IPS-15b (cell line): ENCODE results near the gene TSR2.
"Not testable (repeated sequence)": the region's sequence is repeated elsewhere in the genome, so short reads cannot be mapped to it uniquely, and the experiment has no call there.

ENCODE experiments used
- H3K27me3 ChIP-seq: one replicate; pipeline ENCODE4 v1.6.1; 2013; ENCODE audit warnings: low read length; ENCODE audit not compliant: control insufficient read depth, insufficient read depth
- H3K36me3 ChIP-seq: one replicate; pipeline ENCODE4 v1.6.1; 2013; ENCODE audit warnings: low read length; ENCODE audit not compliant: control insufficient read depth, insufficient read depth
- H3K4me1 ChIP-seq: one replicate; pipeline ENCODE4 v1.6.1; 2013; ENCODE audit warnings: mild to moderate bottlenecking, low read length; ENCODE audit not compliant: control insufficient read depth, insufficient read depth
- H3K4me3 ChIP-seq: one replicate; pipeline ENCODE4 v1.5.1; 2013; ENCODE audit warnings: low read depth, low read length
- H3K9ac ChIP-seq: one replicate; pipeline ENCODE4 v1.6.1; 2013; ENCODE audit warnings: low read depth, mild to moderate bottlenecking, low read length
- H3K9me3 ChIP-seq: one replicate; pipeline ENCODE4 v1.6.1; 2013; ENCODE audit warnings: mild to moderate bottlenecking, low read length; ENCODE audit not compliant: control insufficient read depth, insufficient read depth

Gene TSR2

GRCh38 chrX:54479136-54480111 lies 39.2 kb downstream of the TSR2 start:
- Histone ChIP-seq H3K27me3 (no peaks in the 10 kb centered on the region), H3K4me3 (no peak overlapping the region), H3K9me3 (peaks cover 4% of the 10 kb centered on the region), H3K36me3 (no peaks in the 10 kb centered on the region), H3K9ac (no peak overlapping the region), H3K4me1 (peaks cover 16% of the 10 kb centered on the region)

- Histone ChIP-seq H3K4me3 (peak overlapping the region; percentile 22), H3K9ac (no peak overlapping the region), H3K9me3 (no peaks in the 10 kb centered on the region), H3K36me3 (no peaks in the 10 kb centered on the region), H3K4me1 (peaks cover 18% of the 10 kb centered on the region), H3K27me3 (no peaks in the 10 kb centered on the region)
Measured at GRCh38 chrX:54482839-54483593, 42.8 kb downstream of the TSR2 start.

GRCh38 chrX:54483946-54484345 lies 43.7 kb downstream of the TSR2 start:
- H3K27me3 ChIP-seq, result no peaks in the 10 kb centered on the region
- no peak overlapping the region for H3K4me3 ChIP-seq
- H3K36me3 ChIP-seq, result no peaks in the 10 kb centered on the region
- H3K9ac ChIP-seq, result no peak overlapping the region
- H3K9me3 ChIP-seq, result no peaks in the 10 kb centered on the region
- H3K4me1 ChIP-seq, result peaks cover 18% of the 10 kb centered on the region

- no peak overlapping the region for H3K9ac ChIP-seq
- H3K27me3 ChIP-seq, result no peaks in the 10 kb centered on the region
- peaks cover 14% of the 10 kb centered on the region for H3K4me1 ChIP-seq
- no peaks in the 10 kb centered on the region for H3K36me3 ChIP-seq
- no peak overlapping the region for H3K4me3 ChIP-seq
- no peaks in the 10 kb centered on the region for H3K9me3 ChIP-seq
Measured at GRCh38 chrX:54484666-54485065, 44.5 kb downstream of the TSR2 start.

GRCh38 chrX:54489819-54490218 lies 49.6 kb downstream of the TSR2 start:
- H3K4me1 ChIP-seq, H3K4me3 ChIP-seq, H3K9me3 ChIP-seq, H3K36me3 ChIP-seq, H3K9ac ChIP-seq, H3K27me3 ChIP-seq: not testable (repeated sequence)

GRCh38 chrX:54492340-54492739 lies 52.1 kb downstream of the TSR2 start:
- Histone ChIP-seq H3K4me1 (peaks cover 5% of the 10 kb centered on the region), H3K4me3 (no peak overlapping the region), H3K9ac (no peak overlapping the region), H3K9me3 (no peaks in the 10 kb centered on the region), H3K27me3 (no peaks in the 10 kb centered on the region), H3K36me3 (no peaks in the 10 kb centered on the region)

GRCh38 chrX:54494166-54494988 lies 54.2 kb downstream of the TSR2 start:
- Histone ChIP-seq H3K9ac (peak overlapping the region; percentile 54), H3K4me3 (peak overlapping the region; percentile 67), H3K9me3 (no peaks in the 10 kb centered on the region)

More at GRCh38 chrX:54494166-54494988, 54.2 kb downstream of the TSR2 start:
- Histone ChIP-seq H3K36me3 (no peaks in the 10 kb centered on the region), H3K27me3 (no peaks in the 10 kb centered on the region), H3K4me1 (peaks cover 5% of the 10 kb centered on the region)
